Mesodermal cell (in vitro differentiated cells): ENCODE data around the gene CD226.
"Not testable (repeated sequence)": the region's sequence is repeated elsewhere in the genome, so short reads cannot be mapped to it uniquely, and the experiment has no call there.

ENCODE experiments used
- H3K27ac ChIP-seq: 2 replicates; pipeline ENCODE4 v1.7.0; 2013; ENCODE audit warnings: mild to moderate bottlenecking, low read depth, low read length, moderate library complexity; ENCODE audit not compliant: severe bottlenecking
- H3K36me3 ChIP-seq: 2 replicates; pipeline ENCODE4 v1.7.1; 2013; ENCODE audit warnings: mild to moderate bottlenecking, low read length, moderate library complexity; ENCODE audit not compliant: control insufficient read depth, insufficient read depth
- H3K4me1 ChIP-seq: one replicate; pipeline ENCODE4 v1.7.1; 2013; ENCODE audit warnings: mild to moderate bottlenecking, low read length; ENCODE audit not compliant: insufficient read depth, control insufficient read depth, poor library complexity, severe bottlenecking
- H3K4me3 ChIP-seq: 2 replicates; pipeline ENCODE4 v1.7.0; 2013; ENCODE audit warnings: low read length, control low read depth, mild to moderate bottlenecking; ENCODE audit not compliant: insufficient read depth, poor library complexity, severe bottlenecking; ENCODE audit errors: extremely low read depth
- H3K9me3 ChIP-seq: 2 replicates; pipeline ENCODE4 v1.7.1; 2013; ENCODE audit warnings: mild to moderate bottlenecking, low read length, moderate library complexity; ENCODE audit not compliant: control insufficient read depth
- WGBS, 2 experiments: methylation state at CpG; one replicate each; pipeline ENCODE4 v1.1.5; 2013; ENCODE audit warnings: missing lambda C conversion rate in 2 of 2; ENCODE audit not compliant: insufficient coverage in 2 of 2; 5-methylcytosine and 5-hydroxymethylcytosine counted together

Gene CD226

GRCh38 chr18:69980509-69980908 lies 32.8 kb upstream of the CD226 start:
- Histone ChIP-seq H3K36me3 (no peaks in the 10 kb centered on the region), H3K4me3 (no peak overlapping the region), H3K9me3 (peaks cover 5% of the 10 kb centered on the region), H3K27ac (no peak overlapping the region), H3K4me1 (no peaks in the 10 kb centered on the region)
- 81 to 100% methylated on average over 2 to 3 of the region's 4 CpGs for WGBS, 2 experiments

- Histone ChIP-seq H3K27ac (no peak overlapping the region), H3K36me3 (no peaks in the 10 kb centered on the region), H3K4me3 (no peak overlapping the region), H3K4me1 (no peaks in the 10 kb centered on the region), H3K9me3 (peaks cover 5% of the 10 kb centered on the region)
- 75 to 99% methylated on average over 4 to 9 of the region's 13 CpGs for whole genome bisulfite sequencing, 2 experiments
Measured at GRCh38 chr18:69978732-69979715, 31.4 kb upstream of the CD226 start.

DNA sequence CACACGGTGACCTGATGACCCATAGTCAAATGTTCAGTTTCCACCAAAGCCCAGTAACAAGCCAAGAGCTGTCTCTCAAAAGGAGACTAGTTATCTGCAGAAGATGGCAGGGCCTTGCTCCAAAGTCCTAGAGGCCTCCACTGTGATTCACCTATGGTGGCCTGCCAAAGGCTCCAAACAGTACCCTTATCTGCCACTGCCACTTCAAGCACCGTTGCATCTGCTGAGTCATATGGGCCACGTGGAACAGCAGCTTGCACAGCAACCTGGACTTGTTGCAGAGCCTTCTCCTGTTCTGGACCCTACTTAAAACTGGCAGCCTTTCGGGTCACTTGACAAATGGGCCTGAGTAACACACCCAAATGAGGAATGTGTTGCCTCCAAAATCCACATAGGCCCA lies 27.6 kb upstream of the CD226 start:
- H3K27ac ChIP-seq, H3K4me3 ChIP-seq, H3K4me1 ChIP-seq, H3K9me3 ChIP-seq, H3K36me3 ChIP-seq: not testable (repeated sequence)
- WGBS, 2 experiments: 90% methylated on average over 3 to 4 of the region's 4 CpGs

DNA sequence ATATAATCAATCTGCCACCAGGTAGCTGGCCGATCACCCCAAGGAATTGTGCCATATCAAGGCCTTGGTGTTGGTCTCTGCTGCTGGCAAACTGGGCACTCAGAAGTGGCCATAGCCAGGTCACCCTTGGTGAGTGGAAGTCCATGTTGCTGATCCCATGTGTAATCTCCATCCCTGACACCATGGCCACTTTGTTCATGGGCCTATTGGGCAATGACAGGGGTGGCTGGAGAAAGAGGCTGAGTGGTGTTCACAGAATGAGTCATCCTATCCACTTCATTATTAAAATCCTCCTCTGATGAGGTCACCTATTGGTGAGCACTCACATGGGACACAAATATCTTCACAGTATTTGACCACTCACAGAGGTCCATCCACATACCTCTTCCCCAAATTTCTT lies 26.7 kb upstream of the CD226 start:
- Histone ChIP-seq H3K36me3 (no peaks in the 10 kb centered on the region), H3K27ac (no peak overlapping the region), H3K4me1 (no peaks in the 10 kb centered on the region), H3K9me3 (peaks cover 5% of the 10 kb centered on the region), H3K4me3 (no peak overlapping the region)
- 78 to 100% methylated on average over 1 of the region's 1 CpG for WGBS, 2 experiments

DNA sequence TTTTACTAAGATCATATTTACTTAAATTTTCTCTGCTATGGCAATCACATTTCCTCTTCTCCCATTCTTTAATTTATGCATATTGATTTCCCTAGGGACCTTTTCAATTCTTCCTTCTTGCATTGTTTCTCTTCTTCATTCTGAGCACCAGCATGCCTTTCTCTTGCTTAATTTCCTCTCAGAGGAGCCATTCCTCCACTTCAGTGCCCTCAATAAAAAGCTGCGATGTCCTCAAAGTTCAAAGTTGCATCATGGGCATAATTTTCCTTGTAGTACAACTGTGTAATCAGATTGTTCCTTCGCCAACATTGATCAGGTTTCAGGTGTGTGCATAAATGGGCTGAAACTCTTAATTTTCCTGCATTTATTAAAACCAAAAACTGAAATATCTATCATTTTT lies 21.8 kb upstream of the CD226 start:
- Histone ChIP-seq H3K9me3 (no peaks in the 10 kb centered on the region), H3K4me3 (no peak overlapping the region), H3K27ac (no peak overlapping the region), H3K4me1 (no peaks in the 10 kb centered on the region), H3K36me3 (no peaks in the 10 kb centered on the region)
- 100% methylated on average over 2 of the region's 2 CpGs; no CpG with 5 or more reads in 1 of the 2 experiments for WGBS, 2 experiments

DNA sequence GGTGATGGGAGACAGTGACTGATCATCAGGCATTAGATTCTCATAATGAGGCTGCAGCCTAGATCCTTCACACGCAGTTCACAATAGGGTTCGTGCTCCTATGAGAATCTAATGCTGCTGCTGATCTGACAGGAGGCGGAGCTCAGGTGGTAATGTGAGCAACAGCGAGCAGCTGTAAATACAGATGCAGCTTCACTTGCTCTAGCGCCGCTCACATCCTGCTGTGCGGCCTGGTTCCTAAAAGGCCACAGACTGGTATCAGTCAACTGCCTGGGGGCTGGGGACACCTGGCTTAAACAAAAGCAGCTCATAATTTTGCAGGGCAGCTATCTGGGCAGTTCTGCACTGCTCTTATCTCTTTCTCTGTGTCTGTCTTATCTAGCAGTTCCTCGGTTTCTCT lies 20.4 kb upstream of the CD226 start:
- no peaks in the 10 kb centered on the region for H3K4me1 ChIP-seq
- WGBS, 2 experiments: 84 to 88% methylated on average over 6 to 7 of the region's 8 CpGs
- no peak overlapping the region for H3K27ac ChIP-seq
- H3K4me3 ChIP-seq: no peak overlapping the region
- no peaks in the 10 kb centered on the region for H3K9me3 ChIP-seq
- no peaks in the 10 kb centered on the region for H3K36me3 ChIP-seq

GRCh38 chr18:69963196-69963595 lies 15.5 kb upstream of the CD226 start:
- 93% methylated on average over 2 of the region's 4 CpGs; no CpG with 5 or more reads in 1 of the 2 experiments for WGBS, 2 experiments
- Histone ChIP-seq H3K36me3 (no peaks in the 10 kb centered on the region), H3K4me3 (no peak overlapping the region), H3K4me1 (no peaks in the 10 kb centered on the region), H3K9me3 (no peaks in the 10 kb centered on the region), H3K27ac (no peak overlapping the region)

- peak overlapping the region; percentile 43 for H3K27ac ChIP-seq
- no peaks in the 10 kb centered on the region for H3K4me1 ChIP-seq
- H3K36me3 ChIP-seq: no peaks in the 10 kb centered on the region
- WGBS, 2 experiments: 80 to 94% methylated on average over 2 to 3 of the region's 3 CpGs
- no peaks in the 10 kb centered on the region for H3K9me3 ChIP-seq
- no peak overlapping the region for H3K4me3 ChIP-seq
Measured at GRCh38 chr18:69961718-69962117, 14.0 kb upstream of the CD226 start.

DNA sequence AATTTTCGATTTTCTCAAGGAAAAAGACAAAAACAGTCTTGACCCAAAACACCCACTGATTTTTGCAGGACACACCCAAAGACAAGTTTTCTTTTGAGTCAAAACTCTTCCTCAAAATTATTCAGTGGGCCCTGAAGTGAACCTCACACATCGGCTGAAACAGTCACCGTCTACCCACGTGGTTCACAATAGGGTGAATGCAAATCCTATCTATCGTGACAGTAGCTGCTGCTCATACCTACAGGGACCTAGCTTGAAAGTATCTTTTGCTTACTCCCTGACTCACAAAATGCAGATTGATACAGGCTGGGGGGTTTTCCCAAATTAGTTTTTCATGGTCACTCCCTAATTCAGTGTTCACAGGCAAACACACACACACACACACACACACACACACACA lies 10.7 kb upstream of the CD226 start:
- Histone ChIP-seq H3K4me3 (no peak overlapping the region), H3K36me3 (no peaks in the 10 kb centered on the region), H3K4me1 (no peaks in the 10 kb centered on the region), H3K9me3 (no peaks in the 10 kb centered on the region), H3K27ac (no peak overlapping the region)
- WGBS, 2 experiments: 89 to 94% methylated on average over 5 of the region's 5 CpGs

- H3K9me3 ChIP-seq: no peaks in the 10 kb centered on the region
- H3K4me3 ChIP-seq: no peak overlapping the region
- H3K27ac ChIP-seq: no peak overlapping the region
- 93 to 100% methylated on average over 2 of the region's 3 CpGs for WGBS, 2 experiments
- no peaks in the 10 kb centered on the region for H3K36me3 ChIP-seq
- H3K4me1 ChIP-seq: no peaks in the 10 kb centered on the region
Measured at GRCh38 chr18:69957747-69958146, 10.1 kb upstream of the CD226 start.
